ENCODE measurements around the gene SKAP2.

The SKAP2 gene

DNA sequence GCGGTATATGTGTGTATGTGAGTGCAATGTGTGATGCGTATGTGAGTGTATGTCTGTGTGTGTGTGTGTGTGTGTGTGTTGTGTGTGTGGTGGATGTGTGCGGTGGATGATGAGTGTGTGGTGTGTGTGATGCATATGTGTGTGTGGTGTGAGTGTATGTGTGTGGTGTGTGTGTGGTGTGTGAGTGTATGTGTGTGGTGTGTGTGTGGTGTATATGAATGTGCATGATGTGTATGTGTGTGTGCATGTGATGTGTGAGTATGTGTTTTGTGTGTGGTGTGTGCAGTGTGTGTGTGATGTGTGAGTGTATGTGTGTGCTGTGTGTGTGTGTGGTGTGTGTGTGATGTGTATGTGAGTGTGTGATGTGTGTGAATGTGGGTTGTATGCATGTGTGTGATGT lies 222.0 kb downstream of the SKAP2 start:
- DNase-seq (ENCODE audit: low read depth in 2 of 2, low spot score in 1 of 2) = no peak

DNA sequence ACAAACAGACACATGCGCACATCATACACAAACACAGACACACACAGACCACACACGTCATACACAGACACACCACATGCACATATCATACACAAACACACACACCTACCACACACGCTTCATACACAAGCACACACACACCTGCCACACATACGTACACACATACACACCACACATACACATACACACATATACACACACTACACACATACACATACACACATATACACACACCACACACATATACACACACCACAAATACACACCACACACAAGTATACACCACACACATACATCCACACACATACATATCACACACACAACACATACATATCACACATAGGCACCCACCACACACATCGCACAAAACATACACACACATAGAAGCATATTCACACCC lies 224.7 kb downstream of the SKAP2 start:
- DNase-seq (ENCODE audit: low read depth in 2 of 2, low spot score in 1 of 2) = no peak

DNA sequence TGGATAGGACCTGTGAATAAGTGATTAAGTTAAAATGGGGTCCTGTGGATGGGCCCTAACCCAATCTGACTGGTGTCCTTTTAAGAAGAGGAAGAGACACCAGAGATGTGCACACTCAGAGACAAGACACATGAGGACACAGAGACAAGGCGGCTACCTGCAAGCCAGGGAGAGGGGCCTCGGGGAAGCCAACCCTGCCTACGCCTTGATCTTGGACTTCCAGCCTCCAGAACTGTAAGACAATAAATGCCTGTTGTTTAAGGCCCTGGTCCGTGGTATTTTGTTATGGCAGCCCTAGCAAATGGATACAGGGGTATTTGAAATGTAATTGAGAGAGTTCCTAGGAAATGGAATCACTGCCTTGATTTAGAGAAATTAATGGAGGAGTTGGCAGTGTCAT lies 225.3 kb downstream of the SKAP2 start:
- no peak for DNase-seq (ENCODE audit: low read depth in 2 of 2, low spot score in 1 of 2)

DNA sequence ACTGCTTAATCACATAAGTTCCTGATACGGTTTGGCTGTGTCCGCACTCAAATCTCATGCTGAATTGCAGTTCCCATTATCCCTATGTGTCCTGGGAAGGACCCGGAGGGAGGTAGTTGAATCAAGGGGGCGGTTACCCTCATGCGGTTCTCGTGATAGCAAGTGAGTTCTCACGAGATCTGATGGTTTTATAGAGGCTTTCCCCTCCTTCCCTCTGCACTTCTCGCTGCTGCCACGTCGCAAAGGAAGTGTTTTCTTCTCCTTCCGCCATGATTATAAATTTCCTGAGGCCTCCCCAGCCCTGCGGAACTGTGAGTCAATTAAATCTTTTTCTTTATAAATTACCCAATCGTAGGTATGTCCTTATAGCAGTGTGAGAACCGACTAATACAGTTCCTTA lies 226.2 kb downstream of the SKAP2 start:
- no peak for DNase-seq (ENCODE audit: low read depth in 2 of 2, low spot score in 1 of 2)

DNA sequence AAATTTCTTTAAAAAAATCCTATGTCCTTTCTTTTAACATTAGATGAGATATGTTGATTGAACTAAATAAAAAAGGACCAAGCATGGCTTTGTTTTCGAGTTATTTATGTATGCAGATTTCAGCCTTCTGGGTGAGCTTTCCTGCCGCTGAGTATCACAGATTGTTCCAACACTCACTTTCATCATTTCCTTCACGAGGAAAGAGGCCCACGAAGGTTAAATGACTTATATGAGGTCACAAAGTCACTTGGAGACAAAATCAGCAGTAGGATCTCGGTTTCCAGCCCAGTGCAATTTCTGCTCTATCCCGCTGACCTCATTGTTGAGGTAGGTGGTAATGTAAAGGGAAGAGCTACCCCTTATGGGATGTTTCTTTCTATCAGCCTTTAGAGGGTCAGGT lies 226.8 kb downstream of the SKAP2 start:
- DNase-seq (ENCODE audit: low read depth in 2 of 2, low spot score in 1 of 2) = no peak

DNA sequence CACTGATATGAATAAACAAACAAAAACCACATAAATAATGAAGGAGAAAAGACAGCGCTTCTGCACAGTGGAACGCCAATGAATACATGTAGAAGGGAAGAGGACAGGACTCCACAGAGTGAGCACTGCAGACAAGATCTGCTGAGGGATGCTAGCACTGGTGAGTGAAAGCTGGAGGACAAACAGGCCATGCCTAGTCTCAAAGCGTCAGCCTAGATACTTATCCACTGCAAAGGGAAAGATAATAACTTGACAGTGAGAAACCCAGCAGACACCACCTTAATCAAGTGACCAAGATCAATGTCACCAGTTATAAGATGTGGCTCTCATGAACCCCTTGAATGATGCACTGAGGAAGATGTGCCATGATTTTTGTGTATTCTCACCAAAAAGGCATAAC lies 227.6 kb downstream of the SKAP2 start:
- no peak for DNase-seq (ENCODE audit: low read depth in 2 of 2, low spot score in 1 of 2)

DNA sequence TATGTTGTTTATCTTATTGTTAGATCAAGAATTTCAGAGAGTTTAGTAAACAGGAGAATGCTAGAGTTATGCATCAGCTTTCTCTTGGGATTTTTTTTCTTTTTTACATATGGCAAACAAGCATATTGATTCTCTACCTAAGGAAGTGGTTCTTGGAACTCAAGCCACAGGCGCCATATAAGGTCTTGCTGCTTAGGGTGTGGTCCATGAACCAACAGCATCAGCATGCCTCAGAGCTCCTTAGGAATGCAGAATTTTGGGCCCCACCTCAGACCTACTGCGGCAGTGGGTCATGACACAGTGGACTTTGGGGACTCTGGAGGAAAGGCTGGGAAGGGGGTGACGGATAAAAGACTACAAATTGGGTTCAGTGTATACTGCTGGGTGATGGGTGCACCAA lies 230.8 kb downstream of the SKAP2 start:
- no peak for DNase-seq (ENCODE audit: low read depth in 2 of 2, low spot score in 1 of 2)

DNA sequence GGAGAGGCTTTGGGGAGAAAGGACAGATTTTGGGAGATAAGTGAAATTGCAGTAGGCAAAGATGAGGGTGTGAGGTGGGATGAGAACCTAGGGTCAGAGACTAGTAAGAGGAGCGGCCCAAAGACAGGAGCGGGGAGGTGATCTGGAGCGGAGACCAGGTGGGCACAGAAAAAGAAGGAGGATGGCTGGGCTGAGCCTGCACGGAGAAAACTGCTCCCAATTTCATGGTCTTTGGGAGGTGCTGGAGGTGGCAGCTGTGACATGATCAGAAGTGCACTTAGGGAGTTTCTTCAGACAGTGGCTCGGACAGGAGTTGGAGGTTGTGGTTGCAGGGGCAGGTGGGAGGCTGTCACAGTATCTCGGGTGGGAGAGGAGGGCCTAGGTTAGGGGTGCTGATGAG lies 232.8 kb downstream of the SKAP2 start:
- DNase-seq (ENCODE audit: low read depth in 2 of 2, low spot score in 1 of 2) = no peak

DNA sequence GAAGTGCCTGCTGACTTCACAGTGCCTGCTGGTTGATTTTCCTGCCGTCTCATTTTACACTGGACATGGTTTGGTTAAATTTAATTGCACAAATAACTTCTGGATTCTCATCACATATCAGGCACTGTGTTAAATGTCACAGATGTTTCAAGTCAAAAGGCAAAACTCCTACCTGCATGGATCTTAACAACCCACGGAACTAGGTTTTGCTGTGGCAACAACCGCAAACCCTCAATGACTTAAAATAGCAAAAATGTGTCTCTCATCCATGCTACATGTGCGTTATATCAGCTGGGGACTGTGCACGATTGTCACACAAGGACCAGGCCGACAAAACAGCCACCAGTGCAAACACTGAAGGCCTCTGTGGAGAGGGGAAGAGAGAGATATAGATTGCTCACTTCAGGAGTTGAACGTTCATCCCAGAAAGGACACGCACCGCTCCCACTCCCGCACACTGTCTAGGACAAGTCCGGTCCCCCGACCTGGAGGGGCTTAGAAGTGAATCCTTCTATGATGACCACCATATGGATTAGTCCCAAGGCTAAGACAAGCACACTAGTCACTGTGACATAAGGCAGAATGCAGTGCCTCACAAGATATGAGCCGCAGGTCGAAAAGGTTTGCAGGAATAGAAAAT lies 233.3 kb downstream of the SKAP2 start:
- DNase-seq (ENCODE audit: low read depth in 2 of 2, low spot score in 1 of 2) = no peak

DNA sequence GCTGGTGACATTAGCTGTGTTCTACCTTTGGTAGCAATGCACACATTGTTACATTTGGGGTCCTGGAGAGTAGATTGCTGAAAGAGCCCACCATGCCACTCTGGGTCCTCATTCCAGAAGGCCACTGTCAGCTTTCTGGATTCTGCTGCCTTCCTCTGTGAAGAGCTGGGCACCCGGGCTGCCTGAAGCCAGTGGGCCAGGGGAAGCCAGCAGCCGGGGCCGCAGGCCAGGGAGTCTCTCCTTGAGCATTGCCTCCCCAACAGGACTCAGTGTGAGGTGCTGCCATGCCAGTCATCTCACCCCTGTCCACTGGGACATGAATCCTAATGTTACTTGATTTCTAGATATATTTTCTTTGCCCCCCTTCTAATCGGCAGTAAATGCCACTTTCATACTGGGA lies 234.0 kb downstream of the SKAP2 start:
- DNase-seq (ENCODE audit: low read depth in 2 of 2, low spot score in 1 of 2) = no peak

DNA sequence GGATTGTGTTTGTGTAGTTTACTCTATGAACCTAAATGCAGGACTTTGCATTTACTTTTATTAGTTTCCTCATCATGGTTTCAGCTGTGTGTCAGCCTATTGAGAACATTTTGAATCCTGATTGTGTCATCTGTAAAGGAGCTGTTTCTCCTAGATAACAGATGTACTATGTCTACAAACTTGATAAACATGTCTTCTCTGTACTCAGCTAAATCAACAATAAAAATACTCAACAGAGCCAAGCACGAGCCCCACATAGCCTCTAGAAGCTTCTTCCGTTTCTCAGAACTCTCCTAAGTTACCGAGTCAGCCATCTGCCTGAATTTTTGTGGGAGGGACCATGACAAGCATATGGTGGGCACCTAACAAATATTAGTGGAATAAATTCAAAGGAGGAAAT lies 234.7 kb downstream of the SKAP2 start:
- no peak for DNase-seq (ENCODE audit: low read depth in 2 of 2, low spot score in 1 of 2)

DNA sequence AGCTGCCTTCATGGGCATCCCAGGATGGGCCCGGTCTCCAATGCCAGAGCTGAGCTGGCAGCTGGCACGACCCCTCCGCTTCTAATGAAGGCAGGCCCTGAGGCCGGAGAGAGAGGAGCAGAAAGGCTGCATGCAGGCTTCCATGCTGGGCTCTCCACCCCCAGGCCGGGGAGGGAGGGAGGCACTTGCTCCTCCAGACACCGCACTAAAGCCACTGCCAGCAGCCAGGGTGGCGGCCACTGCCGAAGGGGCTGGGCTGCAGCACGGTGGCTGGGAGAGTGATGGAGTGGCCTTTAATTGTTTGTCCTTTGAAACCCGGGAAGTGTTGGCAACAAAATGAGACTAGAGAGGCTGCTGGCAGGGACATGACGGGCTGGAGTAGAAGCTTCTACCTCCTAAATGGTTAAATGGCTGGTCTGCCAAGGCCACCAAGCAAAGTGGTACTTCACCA lies 236.5 kb downstream of the SKAP2 start:
- DNase-seq (ENCODE audit: low read depth in 2 of 2, low spot score in 1 of 2) = no peak

DNA sequence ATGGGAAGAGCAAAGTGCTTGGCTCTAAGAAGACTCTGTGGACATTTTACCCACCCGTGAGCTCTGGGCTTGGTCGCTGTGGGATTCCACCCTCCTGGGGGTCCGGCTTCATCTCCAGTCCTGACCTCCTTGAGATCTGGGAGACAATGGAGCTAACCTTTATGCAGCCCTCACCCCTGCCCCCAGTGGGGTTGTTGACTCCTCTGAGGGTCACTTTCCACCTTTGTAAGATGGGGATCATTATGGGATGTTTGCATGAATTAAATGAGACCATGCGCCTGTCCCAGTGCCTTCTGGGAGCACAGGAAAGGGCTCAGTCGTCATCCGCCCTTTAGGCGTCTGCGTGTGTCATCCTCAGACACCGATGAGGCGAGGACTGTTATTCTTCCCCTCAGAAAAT lies 237.2 kb downstream of the SKAP2 start:
- DNase-seq (ENCODE audit: low read depth in 2 of 2, low spot score in 1 of 2) = no peak

DNA sequence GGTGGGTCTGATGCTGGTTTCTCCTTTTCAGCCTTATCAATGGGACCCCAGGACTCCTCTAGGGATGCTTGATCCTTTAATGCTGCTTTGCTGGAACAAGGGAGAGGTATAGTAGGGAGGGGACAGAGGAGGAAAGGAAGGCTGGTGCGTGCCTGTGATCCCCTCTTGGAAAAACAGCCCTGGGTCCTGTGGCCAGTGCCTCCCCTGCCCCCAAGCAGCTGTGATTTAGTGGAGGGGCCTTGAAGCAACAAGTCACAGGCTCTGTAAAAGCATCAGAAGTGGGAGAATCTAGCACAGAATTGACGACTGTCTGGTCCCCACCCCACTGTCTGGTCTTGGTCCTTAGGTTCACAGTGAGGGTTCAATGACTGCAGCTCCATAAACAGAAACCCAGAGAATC lies 237.7 kb downstream of the SKAP2 start:
- no peak for DNase-seq (ENCODE audit: low read depth in 2 of 2, low spot score in 1 of 2)

DNA sequence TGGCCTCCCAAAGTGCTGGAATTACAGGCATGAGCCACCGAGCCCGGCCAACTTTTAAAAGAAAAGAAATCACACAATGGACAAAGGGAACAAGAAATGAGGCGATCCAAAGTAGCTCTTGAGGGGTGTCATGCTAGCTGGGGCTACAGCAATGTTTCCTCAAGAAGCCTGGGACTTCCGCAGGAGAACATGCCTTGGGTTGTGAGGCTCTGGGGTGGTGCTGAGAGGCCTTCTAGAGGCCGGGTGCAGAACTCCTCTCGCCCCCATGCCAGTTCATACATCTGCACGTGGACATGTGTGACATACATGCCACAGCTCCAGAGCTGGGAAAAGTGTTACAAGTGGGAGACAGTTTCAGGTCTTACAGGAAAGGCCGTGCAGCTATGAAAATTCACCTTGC lies 238.2 kb downstream of the SKAP2 start:
- DNase-seq (ENCODE audit: low read depth in 2 of 2, low spot score in 1 of 2) = no peak

DNA sequence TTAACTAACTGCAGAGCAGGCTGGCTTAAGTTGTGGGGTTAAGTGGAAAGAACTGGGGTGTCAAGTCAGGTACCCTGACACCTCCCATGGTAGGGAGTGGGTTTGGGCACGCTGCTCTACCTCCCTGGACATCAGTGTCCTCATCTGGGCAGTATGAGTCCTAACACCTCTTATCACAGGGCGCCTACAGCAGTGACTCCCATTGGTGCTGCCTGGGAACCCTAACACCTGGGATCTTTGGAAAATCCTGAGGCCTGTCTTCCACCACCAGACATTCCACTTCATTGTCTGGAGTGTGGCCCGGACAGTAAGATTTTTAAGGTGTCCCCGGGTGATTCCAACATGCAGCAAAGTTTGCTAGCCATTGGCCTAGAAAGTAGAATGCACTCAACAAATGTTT lies 239.1 kb downstream of the SKAP2 start:
- DNase-seq (ENCODE audit: low read depth in 2 of 2, low spot score in 1 of 2) = no peak

DNA sequence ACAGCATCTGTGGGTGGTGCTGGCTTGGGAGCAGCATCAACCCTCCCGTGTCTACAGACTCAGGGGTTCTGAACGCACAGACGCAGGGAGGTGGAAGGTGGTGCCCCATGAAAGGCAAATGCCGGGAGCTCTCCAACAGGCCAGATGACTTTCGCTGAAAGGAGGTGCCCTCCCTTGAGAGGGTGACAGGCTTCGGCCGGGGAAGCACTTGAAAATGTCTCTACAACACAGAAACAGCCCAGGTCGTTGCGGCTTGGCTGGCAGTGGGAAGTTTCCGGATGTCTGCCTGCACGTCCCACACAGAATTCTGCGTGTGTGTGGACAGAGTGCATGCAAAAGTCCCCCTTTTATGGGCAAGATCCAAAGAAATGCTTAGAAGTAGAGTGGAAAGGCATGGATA lies 239.6 kb downstream of the SKAP2 start:
- no peak for DNase-seq (ENCODE audit: low read depth in 2 of 2, low spot score in 1 of 2)

DNA sequence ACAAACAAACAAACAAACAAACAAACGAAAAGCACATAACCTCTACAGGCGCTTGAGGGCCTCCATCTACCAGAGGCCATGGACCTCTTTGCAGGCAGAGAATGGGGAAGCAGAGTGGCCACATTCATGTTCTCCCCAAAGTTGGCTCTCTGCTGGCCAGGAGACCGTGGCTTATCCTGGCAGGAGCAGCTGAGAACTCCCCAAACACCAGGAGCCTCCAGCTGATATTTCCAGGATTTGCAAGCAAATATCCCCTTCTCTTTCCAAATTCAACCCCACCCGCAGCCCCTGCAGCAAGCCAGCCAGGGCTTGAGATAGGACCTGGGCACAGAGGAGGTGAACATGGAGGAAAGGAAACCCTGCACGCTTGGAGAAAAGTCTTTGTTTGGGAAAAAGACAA lies 240.0 kb downstream of the SKAP2 start:
- no peak for DNase-seq (ENCODE audit: low read depth in 2 of 2, low spot score in 1 of 2)

DNA sequence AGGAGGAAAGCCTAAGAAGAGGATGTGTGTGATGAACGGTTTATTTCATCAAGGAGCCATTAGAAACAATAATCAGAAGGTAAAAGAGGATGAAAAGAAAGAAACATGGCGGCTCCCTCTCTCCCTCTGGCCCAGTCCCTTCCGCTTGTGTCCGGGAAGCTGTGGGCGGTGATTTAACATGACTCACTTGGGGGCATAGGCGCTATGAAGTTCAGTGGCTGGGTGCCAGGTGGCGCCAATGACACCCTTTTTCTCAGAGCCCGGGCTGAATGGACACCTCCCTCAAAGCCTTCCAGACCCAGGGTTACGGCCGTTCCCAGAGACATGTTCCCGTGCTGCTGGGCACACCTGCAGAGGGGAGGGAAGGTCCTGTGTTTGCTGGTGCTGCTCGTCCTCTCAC lies 244.0 kb downstream of the SKAP2 start:
- no peak for DNase-seq (ENCODE audit: low read depth in 2 of 2, low spot score in 1 of 2)

DNA sequence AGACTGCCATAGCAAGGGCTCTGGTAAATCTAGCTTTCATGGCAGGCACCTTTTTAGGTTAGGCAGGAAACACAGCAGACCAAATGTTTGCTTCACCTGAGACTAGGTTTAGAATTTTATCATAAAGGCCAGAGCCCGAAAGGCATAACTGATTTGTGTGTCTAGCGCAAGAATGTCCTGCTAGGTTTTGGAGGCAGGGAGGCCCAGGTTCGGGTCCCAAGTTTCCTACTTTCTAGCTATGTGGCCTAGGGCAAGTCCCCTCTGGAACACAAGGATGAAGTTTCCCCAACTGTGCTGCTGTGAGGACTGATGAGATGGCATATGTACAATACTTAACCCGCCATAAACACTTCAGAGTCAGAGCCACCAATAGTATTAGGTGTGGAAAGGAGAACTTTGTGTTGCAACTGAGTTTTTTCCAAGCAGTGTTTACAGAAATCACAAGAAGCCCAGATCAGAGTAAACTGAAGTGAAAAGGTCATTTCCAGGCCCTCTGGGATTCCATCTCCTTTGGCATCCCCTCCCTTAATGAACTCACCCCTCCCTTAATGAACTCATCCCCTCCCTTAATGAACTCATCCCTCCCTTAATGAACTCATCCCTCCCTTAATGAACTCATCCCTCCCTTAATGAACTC lies 244.9 kb downstream of the SKAP2 start:
- no peak for DNase-seq (ENCODE audit: low read depth in 2 of 2, low spot score in 1 of 2)

DNA sequence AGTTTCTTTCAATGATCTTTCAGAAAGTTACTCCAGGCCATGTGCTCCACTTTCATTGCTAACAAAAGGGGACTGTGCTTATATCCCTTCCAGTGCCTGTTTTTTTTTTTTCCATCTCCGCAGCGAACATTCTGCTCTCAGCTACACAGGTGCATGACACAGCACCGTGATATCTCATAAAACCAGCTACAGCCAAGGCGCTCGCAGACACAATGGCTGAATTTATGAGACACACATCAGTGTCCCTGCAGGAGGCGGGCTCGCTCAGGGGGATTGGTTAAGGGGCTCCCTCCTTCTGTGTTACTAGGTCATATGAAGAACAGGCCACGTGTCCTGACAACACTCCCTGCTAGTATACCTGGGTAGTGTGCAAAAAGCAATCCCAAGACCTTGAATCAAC lies 245.5 kb downstream of the SKAP2 start:
- no peak for DNase-seq (ENCODE audit: low read depth in 2 of 2, low spot score in 1 of 2)

DNA sequence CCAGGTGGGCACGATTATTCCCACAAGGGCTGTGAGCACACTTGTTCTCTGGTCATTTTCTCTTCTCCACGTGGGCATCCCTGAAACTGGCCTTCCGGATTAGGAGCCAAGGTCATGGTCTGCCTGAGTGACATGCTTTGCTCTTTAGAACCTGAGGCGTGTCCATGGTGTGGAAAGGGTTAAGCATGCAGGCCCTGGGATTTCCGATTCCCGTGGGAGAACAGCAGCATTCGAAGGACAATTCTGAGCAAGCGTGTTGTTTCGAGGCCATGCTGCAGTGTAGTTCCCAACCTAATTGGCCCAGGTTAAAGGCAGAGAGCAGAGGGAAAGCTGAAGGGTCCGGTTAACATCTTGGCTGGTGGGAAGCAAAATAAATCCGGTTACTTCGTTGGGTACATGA lies 245.9 kb downstream of the SKAP2 start:
- no peak for DNase-seq (ENCODE audit: low read depth in 2 of 2, low spot score in 1 of 2)
